GM11168 (cell line): ENCODE data around the gene RCOR2.

ENCODE experiments used
- in situ Hi-C: fragments of 300-500 bp; cut with MboI; formaldehyde crosslinking; loops from one replicate; pipeline ENCODE4 v1.12.0; 2022; ENCODE audit warnings: low sequenced_read_pairs; ENCODE audit not compliant: unreplicated experiment

Gene RCOR2

DNA sequence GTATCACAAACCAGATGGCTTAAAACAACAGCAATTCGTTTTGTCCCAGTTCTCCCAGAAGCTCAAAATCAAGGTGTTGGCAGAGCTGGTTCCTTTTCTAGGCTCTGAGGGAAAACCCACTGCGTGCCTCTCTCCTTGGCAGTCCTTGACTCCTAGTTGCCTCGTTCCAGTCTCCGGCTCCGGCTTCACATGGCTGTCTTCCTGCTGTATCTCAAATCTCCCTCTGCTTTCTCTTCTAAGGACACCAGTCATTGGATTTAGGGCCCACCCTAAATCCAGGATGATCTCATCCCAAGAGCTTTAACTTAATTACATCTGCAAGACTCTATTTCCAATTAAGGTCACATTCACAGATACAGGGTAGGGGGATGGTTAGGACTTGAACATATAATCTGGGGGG, 12.7 kb upstream of the RCOR2 start:
- in situ Hi-C loops = loop anchor here (5.0 kb wide), 1 partner anchor 92 kb away; the partner anchor contains the start of gene MARK2

DNA sequence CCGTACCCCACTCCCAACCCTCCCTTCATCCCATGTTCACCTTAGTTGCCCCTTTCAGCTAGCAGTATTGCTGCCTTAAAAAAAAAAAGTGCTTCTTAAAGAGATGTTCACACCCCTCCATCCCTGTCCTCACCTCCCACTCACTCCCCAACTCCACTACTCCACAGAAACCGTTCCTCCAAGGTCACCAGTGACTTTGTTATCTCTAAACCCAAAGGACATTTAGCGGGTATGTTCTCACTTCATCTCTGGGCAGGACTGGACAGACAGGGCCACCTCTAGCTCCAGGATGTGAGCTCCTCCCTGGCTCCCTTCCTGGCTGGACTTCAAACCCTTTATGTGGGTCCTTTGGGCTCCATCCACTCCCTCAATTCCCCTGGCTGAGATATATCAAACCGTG, 6.4 kb upstream of the RCOR2 start:
- in situ Hi-C loops = no loop called here

DNA sequence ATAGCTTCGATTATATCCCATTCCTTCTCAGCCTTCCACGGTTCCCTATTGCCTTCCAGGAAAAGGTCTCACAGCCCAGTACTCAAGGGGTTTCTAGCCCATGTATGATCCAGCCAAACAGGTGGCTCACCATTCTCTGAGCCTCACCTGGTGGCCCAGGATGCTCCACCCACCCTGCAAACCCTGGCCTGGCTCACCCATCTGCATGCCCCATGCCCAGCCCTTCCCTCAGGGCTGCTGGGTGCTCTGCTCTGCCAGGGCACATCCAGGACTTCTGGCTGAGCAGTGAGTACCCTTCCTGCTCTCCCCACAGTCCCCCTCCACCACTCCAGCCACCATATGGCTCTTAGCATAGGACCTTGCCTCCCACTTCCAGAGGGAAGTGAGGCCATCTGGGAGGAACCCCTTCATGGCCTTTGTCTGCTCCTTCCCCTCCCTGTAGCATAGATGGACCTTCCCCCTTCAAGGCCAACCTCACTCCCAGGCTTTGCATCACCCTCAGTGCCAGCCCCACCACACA, 5.8 kb upstream of the RCOR2 start:
- in situ Hi-C loops = no loop called here

DNA sequence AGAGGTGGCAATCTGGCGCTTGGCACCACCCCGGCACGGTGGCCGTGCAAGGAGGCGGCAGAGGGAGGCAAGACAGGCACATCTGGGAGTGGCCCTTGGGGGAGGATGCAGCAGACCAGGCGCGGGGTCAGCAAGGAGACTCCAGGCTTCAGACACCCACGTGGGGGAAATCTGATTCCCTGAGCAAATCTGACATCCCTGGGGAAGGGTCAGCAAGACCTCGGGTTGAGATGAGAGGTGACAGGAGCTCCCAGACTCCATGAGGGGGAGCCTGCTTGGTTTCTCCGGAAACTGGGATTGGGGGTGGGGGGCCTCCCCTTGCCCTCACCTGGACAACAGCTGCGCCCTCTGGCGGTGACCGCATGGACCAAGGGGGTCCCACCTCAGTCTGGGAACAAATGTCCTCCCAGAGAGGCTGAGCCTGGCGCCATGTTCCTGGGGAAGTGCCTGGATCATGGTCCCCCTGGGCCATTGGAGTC, 4.0 kb upstream of the RCOR2 start:
- in situ Hi-C loops = no loop called here

DNA sequence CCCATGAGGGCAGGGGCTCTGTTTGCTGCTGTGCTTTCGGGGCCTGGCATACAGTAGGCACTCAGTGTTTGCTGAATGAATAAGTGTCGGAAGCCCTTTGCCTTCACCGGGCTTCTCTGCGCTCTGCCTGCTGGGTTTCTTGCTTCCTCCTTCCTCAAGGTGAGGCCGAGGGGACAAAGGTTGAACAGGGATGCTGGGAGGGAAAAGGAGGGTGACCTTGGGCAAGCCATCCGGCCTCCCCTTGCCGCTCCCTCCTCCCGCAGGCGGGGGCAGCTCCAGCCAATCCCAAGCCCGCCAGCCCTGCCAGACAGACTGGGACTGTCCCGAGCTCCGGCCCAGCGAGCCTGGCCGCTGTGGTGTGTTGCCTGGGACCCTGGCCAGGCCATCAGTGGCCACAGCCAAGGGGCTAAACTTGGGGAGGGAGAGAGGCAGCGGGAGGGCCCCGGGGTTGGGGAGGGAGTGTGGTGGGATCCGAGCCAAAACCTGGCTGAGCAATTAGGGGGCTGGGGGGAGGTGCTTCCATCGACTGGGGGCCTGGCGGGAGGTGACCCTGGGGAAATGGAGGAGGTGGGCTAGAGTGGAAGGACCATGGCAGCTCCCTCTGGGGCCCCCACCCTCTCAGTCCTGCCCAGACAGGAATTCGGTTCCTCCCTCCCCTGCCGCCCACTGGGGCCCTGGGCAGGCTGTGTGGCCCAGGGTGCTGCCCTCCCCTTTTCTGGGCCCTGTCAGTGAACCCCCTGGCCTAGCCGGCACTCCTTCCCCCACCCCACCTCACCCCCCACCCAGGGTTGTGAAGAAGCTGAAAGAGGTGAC, 3.4 kb upstream of the RCOR2 start:
- in situ Hi-C loops = no loop called here

DNA sequence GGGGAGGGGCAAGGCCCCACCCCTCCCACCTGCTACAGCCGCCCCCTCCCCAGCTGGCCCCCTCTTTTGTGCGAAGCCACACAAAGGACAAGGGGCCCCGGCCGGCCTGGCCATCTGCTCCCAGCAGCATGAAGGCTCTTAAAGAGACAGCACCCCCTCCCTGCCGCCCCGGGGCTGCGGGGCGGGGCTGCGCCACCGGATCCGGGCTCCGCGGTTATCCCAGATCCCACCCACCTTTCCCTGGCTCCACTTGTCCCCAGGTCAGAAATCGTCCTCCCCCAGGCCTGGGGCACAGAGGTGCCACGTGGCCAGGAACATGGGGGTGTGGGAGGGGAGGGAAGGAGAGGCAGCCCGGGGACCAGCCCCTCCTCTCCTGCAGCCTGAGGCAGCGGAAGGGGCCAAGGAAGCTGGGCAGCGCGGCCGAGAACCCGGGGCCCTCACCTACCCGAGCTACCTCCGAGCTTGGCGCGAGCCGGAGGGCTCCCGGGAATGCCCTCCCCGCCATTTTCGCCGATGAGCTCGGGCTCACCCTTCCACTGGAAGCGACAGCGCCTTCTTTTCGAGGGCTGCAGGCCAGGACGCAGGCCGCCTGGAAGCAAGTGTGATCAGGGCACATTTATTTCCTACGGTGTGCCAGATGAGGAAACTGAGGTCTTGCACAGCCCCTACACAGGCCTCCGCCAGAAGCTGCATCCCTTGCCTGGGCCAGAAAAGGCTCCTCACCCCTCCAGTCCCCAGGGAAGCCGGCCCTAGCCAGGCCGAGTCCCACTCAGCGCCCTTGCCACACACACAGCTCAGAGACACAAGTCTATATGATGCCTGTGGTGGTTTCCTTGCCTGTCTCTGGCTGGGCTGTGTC, 2.5 kb upstream of the RCOR2 start:
- in situ Hi-C loops = no loop called here

DNA sequence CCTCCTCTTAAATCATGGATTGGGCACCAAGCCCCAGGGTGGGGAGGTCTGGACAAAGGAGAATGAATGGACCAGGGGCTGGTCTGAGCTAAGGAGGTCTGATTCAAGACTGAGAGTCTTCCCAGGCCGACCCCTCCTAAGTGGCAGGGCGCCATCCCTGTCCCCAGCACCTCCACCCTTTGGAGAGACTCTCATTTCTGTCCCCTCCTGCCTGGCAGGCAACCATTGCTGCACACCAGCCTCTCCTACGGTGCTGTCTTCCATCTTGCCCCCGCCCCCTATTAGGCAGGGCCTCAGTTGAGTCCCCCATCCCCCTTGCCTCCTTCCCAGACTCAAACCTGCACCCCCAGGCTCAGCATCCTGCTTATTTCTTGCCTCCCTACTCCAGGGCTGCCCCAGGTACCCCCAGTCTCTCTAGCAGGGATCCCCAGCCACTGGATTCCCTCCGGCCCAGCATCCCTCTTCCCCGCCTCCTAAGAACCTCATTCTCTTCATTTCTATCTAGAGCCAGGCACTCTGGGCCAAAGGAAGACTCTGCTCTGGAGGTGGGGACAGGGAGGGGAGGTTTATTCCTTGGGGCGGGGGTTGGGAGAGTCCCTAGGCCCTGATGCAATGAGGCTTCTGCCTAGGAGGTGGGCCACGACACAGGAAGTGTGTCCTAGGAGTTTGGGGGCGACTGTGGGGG, 1.7 kb upstream of the RCOR2 start:
- in situ Hi-C loops = no loop called here

DNA sequence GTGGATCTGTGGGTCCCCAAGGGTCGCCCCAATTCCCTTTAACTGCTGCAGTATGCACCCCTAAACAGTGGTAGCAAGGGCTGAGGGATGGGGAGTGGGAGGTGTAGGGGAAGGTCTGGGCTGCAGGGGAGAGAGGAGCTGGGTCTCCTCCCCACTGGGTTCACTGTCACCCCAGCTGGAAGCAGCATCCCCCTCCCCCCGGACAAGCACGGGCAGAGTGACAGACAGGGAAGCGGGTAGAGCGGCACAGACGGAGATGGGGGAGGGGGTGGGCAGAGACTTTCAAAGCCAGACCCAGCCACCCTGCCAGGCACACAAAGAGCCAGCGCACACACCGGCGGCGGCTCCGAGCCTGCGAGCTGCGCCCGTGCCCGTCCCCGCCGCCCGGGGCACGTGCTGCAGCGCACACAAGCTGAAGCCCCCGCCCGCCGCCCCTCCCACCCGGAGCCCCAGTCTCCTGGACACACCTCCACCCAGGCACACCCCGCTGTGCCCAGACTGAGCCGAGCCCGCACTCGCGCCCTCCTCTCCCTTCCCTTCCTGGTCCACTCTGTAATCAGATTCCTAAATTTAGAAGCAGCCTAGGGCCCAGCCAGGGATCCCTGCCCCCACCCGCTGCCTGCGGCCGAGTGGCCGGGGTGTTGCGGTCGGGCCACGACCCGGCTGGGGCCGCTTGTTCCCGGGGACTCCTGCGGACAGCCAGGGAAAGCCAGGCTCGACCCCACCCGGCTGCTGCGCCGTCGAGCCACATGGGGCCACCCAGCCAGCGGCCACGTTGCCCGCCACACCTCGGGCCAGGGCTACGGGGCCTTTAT, 935 bp upstream of the RCOR2 start:
- in situ Hi-C loops = no loop called here

DNA sequence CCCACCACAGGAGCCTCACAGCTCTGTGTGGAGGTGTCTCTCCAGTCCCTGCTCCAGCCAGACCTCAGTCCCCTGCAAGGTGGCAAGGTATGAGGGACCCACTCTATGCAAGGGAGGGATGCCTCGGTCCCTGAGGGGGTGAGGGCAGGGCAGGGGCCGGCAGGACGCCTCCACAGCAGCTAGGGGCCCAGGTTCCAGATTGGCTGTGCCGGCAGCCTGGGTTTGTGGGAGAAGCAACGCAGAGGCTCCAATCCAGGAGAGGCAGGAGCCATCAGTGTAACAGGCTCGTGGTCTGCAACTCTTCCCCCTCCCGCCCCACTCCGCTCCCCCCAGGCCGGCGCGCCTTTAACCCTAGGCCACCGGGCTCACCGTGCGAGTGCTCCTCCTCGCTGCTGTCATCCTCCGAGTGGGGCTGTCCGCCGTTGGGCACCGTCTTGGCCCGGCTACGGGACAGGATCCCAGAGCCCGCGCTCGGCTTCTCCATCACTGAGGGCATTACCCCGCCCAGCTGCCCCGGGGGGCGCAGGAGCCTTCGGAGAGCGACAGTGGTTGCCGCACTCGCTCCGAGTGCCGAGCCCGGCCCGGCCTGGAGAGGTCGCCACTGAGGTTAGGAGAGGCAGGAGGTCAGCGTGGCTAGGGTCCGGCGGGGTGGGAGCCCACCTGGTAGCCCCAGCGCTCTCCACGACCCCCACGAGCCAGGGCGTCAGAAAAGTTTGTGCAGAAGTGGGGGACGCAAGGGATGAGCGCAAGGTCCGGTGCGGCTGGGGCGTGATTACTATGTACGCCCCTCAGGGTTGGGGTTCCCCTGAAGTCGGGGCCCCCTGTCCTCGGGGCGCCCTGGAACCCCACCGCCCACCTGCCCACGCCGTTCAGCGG, 765 bp downstream of the RCOR2 start:
- in situ Hi-C loops = no loop called here

DNA sequence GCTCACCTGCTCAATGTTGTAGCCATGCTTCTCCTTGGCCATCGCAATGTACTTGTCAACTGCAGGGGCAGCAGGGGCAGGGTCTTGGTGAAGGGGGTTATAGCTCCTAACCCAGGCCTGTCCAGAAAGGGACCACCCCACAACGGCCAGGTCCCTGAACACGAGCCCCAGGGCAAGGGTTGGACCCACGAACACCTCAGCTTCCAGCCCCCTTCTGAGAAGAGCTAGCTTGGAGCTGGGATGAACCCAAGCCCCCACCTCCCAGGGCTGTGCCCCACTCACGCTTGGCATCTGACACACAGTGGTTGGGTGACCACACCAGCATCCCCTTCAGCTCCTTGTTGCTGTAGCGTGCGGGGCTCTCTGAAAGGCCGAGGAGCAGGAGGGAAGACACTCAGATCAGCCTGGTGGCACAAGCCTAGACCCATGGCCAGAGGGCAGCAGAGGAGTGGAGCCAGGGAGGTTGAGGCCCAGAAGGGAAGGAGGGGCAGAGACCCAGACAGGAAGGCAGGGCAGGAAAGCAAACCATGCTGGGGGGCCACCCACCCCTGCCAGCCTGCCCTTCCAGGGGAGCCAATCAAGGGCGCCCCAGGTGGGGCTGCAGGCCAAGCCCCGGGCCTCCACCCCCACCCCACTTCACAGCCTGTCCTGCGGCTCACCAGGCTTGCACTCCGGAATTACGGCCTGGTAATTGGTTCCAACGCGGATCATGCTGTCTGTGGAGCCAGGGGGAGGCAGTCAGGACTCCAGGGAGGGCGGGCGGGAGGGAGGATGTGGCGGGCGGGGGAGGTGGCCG, 1.9 kb downstream of the RCOR2 start:
- in situ Hi-C loops = no loop called here

DNA sequence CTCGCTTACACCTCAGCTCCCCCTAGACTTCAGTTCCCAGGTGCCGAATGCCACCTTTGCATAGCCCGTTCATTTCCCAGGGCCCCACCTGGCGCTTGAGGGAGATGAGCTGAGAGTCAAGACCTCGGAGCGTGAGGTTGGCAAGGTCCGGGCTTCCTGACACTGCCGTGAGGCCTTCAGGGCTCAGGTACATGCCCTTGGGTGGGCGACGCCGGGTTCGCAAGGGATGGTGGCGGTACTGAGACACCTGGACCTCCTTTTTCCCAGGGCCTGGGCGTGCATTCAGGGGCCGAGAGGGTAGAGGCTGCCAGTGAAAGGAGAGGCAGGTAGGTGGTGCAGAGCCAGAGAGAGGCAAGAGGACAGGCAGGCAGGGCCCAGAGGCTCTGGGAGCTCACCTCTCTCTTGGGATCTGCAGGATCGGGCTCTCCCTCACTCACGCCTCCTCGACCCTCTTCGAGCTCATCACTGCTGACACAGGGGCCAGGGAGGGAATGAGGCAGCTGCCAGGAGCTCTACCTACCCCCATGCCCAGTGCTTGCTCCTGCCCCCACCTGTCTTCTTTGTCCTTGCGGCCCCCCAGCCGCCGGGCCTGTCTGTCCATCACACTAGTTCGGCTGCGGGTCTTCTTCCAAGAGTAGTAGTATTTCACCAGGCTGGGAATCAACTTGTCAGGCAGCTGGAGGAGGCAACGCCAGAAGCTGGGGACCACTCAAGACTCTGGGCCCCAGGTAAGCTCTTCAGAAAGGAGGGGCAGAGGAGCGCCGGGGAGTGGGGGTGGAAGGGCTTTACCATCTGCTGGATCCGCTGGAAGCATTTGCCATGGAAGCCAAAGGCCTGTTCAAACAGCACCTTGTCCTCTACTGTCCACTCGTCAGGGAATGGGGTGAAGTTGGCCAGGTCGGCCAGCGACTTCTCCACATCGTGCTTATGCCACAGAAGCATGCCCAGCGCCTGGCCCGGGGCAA, 2.8 kb downstream of the RCOR2 start:
- in situ Hi-C loops = no loop called here

DNA sequence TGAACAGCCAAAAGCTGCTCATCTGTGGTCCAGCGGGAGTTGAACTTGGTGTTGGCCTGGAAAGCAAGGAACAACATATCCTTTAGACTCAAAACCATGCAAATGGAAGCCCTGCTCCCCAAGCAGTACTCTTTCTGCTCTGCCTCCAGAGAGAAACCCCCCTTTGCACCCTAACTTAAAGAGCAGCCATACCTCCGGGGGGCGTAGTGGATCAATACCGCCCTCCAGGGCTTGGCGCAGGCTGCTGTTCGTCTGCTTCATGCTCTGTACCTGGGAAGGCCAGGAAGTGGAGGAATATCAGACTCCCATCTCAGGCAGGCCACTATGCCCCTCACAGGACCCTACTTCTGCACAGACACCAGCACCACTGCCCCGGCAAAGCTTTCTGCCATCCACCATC, 4.3 kb downstream of the RCOR2 start:
- in situ Hi-C loops = no loop called here

DNA sequence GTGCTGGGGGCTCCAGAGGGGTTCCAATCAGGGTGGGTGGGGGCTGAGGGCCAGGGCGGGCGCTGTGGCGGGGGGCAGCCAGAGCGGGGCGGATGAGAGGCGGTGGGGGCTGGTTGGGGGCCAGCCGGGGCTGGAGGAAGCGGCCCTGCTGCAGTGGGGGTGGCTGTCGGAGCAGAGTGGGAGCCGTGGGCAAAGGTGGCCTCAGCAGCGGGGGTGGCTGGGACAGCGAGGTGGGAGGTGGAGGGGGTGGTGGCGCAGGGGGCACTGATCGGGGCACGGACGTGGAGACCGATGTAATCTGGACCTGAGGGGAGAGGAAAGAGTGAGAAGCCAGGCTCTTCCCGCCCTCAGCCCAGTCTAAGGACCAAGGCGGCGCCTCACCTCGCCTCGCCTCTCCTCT, 5.1 kb downstream of the RCOR2 start:
- in situ Hi-C loops = no loop called here

DNA sequence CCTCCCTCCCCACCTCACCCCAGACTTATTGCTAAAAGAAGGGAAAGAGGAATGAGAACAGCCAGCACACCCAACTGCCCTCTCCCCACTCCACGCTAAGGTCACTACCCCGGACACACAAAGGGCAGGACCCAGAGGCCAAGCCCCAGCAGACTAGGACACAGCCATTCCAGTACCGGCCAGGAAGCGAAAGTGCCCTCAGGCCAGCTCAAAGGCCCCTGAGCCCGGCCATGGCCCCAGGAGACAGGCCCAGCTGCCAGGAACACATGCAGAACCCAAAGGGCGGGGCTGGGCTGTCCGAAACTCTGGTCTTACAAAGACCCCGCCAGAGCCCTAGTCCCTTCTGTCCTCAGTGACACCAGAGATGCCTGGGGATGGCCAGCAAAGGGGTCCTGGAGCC, 5.5 kb downstream of the RCOR2 start:
- in situ Hi-C loops = no loop called here

DNA sequence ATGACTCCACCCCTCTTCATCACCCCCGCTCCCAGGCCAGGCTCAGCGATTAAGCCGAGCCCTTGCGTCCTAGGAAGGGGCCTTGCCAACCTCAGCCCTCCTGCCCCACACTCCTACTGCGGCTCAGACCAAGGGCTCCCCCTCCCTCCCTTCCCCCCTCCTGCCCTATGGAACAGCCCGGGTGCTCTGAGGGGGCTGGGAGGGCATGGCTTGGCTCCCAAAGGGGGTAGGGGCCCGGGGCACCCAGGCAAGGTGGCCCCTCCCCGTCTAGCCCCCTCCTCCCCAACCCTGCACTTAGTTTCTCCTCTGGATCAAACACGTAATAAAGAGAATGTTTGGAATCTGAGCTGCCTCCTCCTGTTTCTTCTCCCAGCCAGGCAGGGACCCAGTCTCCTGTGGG, 6.3 kb downstream of the RCOR2 start:
- in situ Hi-C loops = no loop called here

DNA sequence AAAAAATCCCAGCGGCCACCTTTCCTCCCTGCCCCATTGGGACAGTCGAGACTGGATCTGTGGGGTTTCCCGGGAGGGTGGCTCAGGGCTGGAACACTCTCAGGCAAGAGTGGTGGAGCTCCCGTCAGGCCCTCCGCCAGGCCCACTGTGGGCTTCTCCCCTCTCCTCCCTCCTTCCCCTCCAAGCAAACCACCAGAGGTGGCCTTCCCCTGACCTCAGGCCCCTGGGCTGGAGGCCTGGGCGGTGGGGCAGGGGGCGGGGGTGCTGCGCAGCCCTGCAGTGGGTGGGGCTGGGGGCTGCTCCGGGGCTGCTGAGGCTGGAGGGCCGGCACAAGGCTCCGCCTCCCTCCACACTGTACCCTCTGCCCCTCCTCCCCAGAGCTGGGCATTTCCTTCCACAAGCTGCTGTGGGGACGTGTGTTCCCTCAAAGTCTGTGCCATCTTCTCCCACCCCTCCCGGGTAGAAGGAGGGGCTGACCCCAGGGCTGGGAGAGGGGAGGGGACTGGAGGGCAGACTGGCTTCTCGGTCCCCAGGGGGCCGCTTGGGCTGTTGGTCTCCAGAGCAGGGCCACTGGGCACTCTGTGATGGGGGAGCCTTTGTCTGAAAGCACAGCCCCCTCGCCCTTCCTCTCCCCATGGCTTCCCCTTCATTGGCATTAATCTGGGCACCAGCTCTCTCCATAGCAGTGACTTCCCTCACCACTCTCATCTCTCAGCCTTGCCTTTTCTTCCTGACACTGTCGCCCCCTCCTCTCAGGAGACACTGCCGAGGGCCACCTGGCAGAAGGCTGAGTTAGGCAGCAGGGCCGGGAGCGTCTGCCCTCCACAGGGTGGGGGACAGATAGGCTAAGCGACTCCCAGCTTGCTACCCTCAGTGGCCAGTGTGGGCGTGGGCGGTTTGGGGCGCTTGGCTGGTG, 7.1 kb downstream of the RCOR2 start:
- in situ Hi-C loops = no loop called here
